IMR-90 (cell line): ENCODE results near the gene ZC3H4. TPM values are rescaled to one million over a fixed set of nuclear protein-coding genes. Genes with fewer than 3 reads are reported as not detected.

Experiments used
- ATAC-seq: fragments of 200-7000 bp; cut with Tn5 transposase; 2 replicates; pipeline ENCODE4 v1.9.1; 2020; ENCODE audit warnings: low read depth, mild to moderate bottlenecking, moderate library complexity
- BruUV-seq: library from RNA; stranded (reverse); fragments of 400-500 nt; replicated peaks from 2 replicates; lab custom pipeline; 2021; lab: Mats Ljungman, UMichigan
- CTCF ChIA-PET: fragments of 300-600 bp; formaldehyde crosslinking; extraction: SDS; loops from one replicate; lab custom pipeline; 2021; ENCODE audit warnings: antibody characterized with exemption; lab: Yijun Ruan, JAX
- POLR2A ChIA-PET: fragments of 300-600 bp; sonication (Branson Sonifier 250); formaldehyde crosslinking; loops from one replicate; lab custom pipeline; 2022; ENCODE audit warnings: antibody characterized with exemption; ENCODE audit not compliant: unreplicated experiment; lab: Charles Lee
- DNase-seq: peaks from one replicate; pipeline ENCODE4 v3.0.0; 2013
- H2AFZ ChIP-seq: replicated peaks from 2 replicates; pipeline ENCODE3; 2013; ENCODE audit warnings: low read length, mild to moderate bottlenecking; ENCODE audit not compliant: poor library complexity
- H2AK5ac ChIP-seq: 2 replicates; pipeline ENCODE4 v1.6.1; 2013; ENCODE audit warnings: low read depth, low read length, inconsistent platforms
- H2AK9ac ChIP-seq: replicated peaks from 2 replicates; pipeline ENCODE3; 2013; ENCODE audit warnings: mild to moderate bottlenecking, low read depth, low read length, moderate library complexity; ENCODE audit not compliant: poor library complexity
- H2BK120ac ChIP-seq: 2 replicates; pipeline ENCODE4 v1.6.1; 2013; ENCODE audit warnings: low read depth, low read length, inconsistent platforms
- H2BK15ac ChIP-seq: 3 replicates; pipeline ENCODE4 v1.6.1; 2013; ENCODE audit warnings: low read depth, low read length, inconsistent platforms
- H2BK20ac ChIP-seq: 2 replicates; pipeline ENCODE4 v1.6.1; 2013; ENCODE audit warnings: low read depth, mild to moderate bottlenecking, inconsistent platforms, low read length, moderate library complexity
- H2BK5ac ChIP-seq: 2 replicates; pipeline ENCODE4 v1.6.1; 2013; ENCODE audit warnings: mild to moderate bottlenecking, low read depth, low read length, inconsistent platforms; ENCODE audit not compliant: poor library complexity, severe bottlenecking
- H3K14ac ChIP-seq: replicated peaks from 2 replicates; pipeline ENCODE4 v1.6.1; 2013; ENCODE audit warnings: low read depth, low read length, inconsistent platforms
- H3K18ac ChIP-seq: 2 replicates; pipeline ENCODE4 v1.6.1; 2013; ENCODE audit warnings: low read depth, low read length, control low read depth
- H3K23ac ChIP-seq: 2 replicates; pipeline ENCODE4 v1.6.1; 2013; ENCODE audit warnings: low read depth, low read length, inconsistent platforms
- H3K27ac ChIP-seq: 2 replicates; pipeline ENCODE4 v1.5.1; 2013; ENCODE audit warnings: mild to moderate bottlenecking, control low read depth, low read length; ENCODE audit not compliant: insufficient read depth
- H3K27me3 ChIP-seq: 2 replicates; pipeline ENCODE4 v1.6.1; 2013; ENCODE audit warnings: low read length; ENCODE audit not compliant: control insufficient read depth, insufficient read depth
- H3K36me3 ChIP-seq: 2 replicates; pipeline ENCODE4 v1.6.1; 2013; ENCODE audit warnings: low read length, mixed read lengths; ENCODE audit not compliant: control insufficient read depth, insufficient read depth
- H3K4ac ChIP-seq: 2 replicates; pipeline ENCODE4 v1.6.1; 2013; ENCODE audit warnings: low read depth, low read length, inconsistent platforms
- H3K4me1 ChIP-seq: 2 replicates; pipeline ENCODE4 v1.6.1; 2013; ENCODE audit warnings: low read length, mixed read lengths; ENCODE audit not compliant: control insufficient read depth, insufficient read depth
- H3K4me2 ChIP-seq: 2 replicates; pipeline ENCODE4 v1.6.1; 2013; ENCODE audit warnings: low read depth, mild to moderate bottlenecking, control low read depth, low read length, moderate library complexity
- H3K4me3 ChIP-seq: 2 replicates; pipeline ENCODE4 v1.5.1; 2013; ENCODE audit warnings: low read depth, mild to moderate bottlenecking, control low read depth, low read length, moderate library complexity; ENCODE audit not compliant: insufficient read depth
- H3K56ac ChIP-seq: 2 replicates; pipeline ENCODE4 v1.6.1; 2013; ENCODE audit warnings: low read length, inconsistent platforms; ENCODE audit not compliant: insufficient read depth; ENCODE audit errors: extremely low read depth
- H3K79me1 ChIP-seq, 2 experiments: 2 replicates each; pipeline ENCODE4 v1.6.1; 2013; ENCODE audit warnings: low read length in 2 of 2, inconsistent platforms in 1 of 2, low read depth in 1 of 2
- H3K9ac ChIP-seq: 2 replicates; pipeline ENCODE4 v1.6.1; 2013; ENCODE audit warnings: low read depth, low read length, control low read depth
- H3K9me1 ChIP-seq: 2 replicates; pipeline ENCODE4 v1.6.1; 2013; ENCODE audit warnings: low read length, inconsistent platforms; ENCODE audit not compliant: insufficient read depth
- H3K9me3 ChIP-seq: 2 replicates; pipeline ENCODE4 v1.6.1; 2013; ENCODE audit warnings: low read length; ENCODE audit not compliant: control insufficient read depth, insufficient read depth
- H4K20me1 ChIP-seq: 2 replicates; pipeline ENCODE4 v1.6.1; 2013; ENCODE audit warnings: low read length, inconsistent platforms; ENCODE audit not compliant: insufficient read depth
- H4K5ac ChIP-seq: 2 replicates; pipeline ENCODE4 v1.6.1; 2013; ENCODE audit warnings: mild to moderate bottlenecking, low read depth, low read length, control low read depth
- H4K8ac ChIP-seq, 2 experiments: 2 replicates each; pipeline ENCODE4 v1.6.1; 2013; ENCODE audit warnings: low read depth in 2 of 2, low read length in 2 of 2, control low read depth in 1 of 2, inconsistent platforms in 1 of 2
- H4K91ac ChIP-seq: 2 replicates; pipeline ENCODE4 v1.6.1; 2013; ENCODE audit warnings: low read depth, low read length, inconsistent platforms; ENCODE audit not compliant: insufficient read depth
- CEBPB ChIP-seq: IDR thresholded peaks from 2 replicates; pipeline ENCODE4 v1.6.1; 2012; ENCODE audit warnings: low read depth, low read length, improper control_type of control experiment
- CHD1 ChIP-seq: IDR thresholded peaks from 2 replicates; pipeline ENCODE4 v1.6.1; 2012; ENCODE audit warnings: low read depth, low read length, improper control_type of control experiment
- CTCF ChIP-seq: conservative IDR thresholded peaks from 2 replicates; pipeline ENCODE4 v1.5.1; 2012; ENCODE audit warnings: mild to moderate bottlenecking, low read depth, low read length, improper control_type of control experiment
- ELK1 ChIP-seq: fragments of 150-350 bp; IDR thresholded peaks from 2 replicates; pipeline ENCODE4 v1.6.1; 2016; ENCODE audit warnings: low read depth, mild to moderate bottlenecking, low read length, moderate library complexity, borderline replicate concordance
- FOS ChIP-seq: fragments of 150-350 bp; IDR thresholded peaks from 2 replicates; pipeline ENCODE4 v1.6.1; 2016; ENCODE audit warnings: low read depth, low read length
- MAFK ChIP-seq: IDR thresholded peaks from 2 replicates; pipeline ENCODE4 v1.6.1; 2012; ENCODE audit warnings: low read depth, low read length, improper control_type of control experiment
- MAZ ChIP-seq: IDR thresholded peaks from 2 replicates; pipeline ENCODE4 v1.6.1; 2012; ENCODE audit warnings: low read depth, mild to moderate bottlenecking, low read length, improper control_type of control experiment, moderate library complexity, borderline replicate concordance
- MXI1 ChIP-seq: IDR thresholded peaks from 2 replicates; pipeline ENCODE4 v1.6.1; 2012; ENCODE audit warnings: low read depth, mild to moderate bottlenecking, low read length, moderate library complexity, borderline replicate concordance
- NFE2L2 ChIP-seq: fragments of 150-350 bp; IDR thresholded peaks from 2 replicates; pipeline ENCODE4 v1.6.1; 2016; ENCODE audit warnings: low read depth, mild to moderate bottlenecking, low read length
- RAD21 ChIP-seq: IDR thresholded peaks from 2 replicates; pipeline ENCODE4 v1.6.1; 2012; ENCODE audit warnings: low read length, improper control_type of control experiment
- RFX5 ChIP-seq: IDR thresholded peaks from 2 replicates; pipeline ENCODE4 v1.8.0; 2012; ENCODE audit warnings: low read depth, mild to moderate bottlenecking, low read length, moderate library complexity
- SMC3 ChIP-seq: fragments of 150-350 bp; IDR thresholded peaks from 2 replicates; pipeline ENCODE4 v1.6.1; 2016; ENCODE audit warnings: low read depth, mild to moderate bottlenecking, antibody characterized with exemption, low read length, moderate library complexity
- USF2 ChIP-seq: fragments of 150-350 bp; IDR thresholded peaks from 2 replicates; pipeline ENCODE4 v1.6.1; 2017; ENCODE audit warnings: mild to moderate bottlenecking, antibody characterized with exemption, low read length, low read depth
- WGBS, 2 experiments: methylation state at CpG; one replicate each; pipeline versions ENCODE4 v1.1.5 to v1.1.7; 2013; ENCODE audit warnings: missing lambda C conversion rate in 2 of 2; ENCODE audit not compliant: insufficient read length in 1 of 2; ENCODE audit errors: extremely low coverage in 2 of 2; 5-methylcytosine and 5-hydroxymethylcytosine counted together
- dilution Hi-C: fragments of 300-500 bp; cut with HindIII; formaldehyde crosslinking; loops from one replicate; pipeline ENCODE4 v1.14.3; 2018; ENCODE audit warnings: low sequenced_read_pairs; ENCODE audit not compliant: unreplicated experiment
- in situ Hi-C: fragments of 300-500 bp; cut with MboI; formaldehyde crosslinking; loops from 3 replicates; pipeline ENCODE4 v1.14.3; 2019; ENCODE audit warnings: low sequenced_read_pairs, inconsistent platforms, mixed read lengths
- intact Hi-C: fragments of 100-400 bp; cut with micrococcal nuclease; formaldehyde crosslinking; loops from 2 replicates; pipeline ENCODE4 v1.10.0; 2022
- polyA plus RNA-seq, 3 experiments: library from polyadenylated mRNA; depleted of rRNA; stranded (reverse); fragments of >200 nt; gene quantifications; 2 replicates each; pipeline ENCODE4 v1.2.3, GENCODE V29; 2012; ENCODE audit warnings: low replicate concordance in 1 of 3
- total RNA-seq: library from RNA; depleted of rRNA; stranded (reverse); fragments of >200 nt; gene quantifications from 2 replicates; pipeline ENCODE4 v1.2.3, GENCODE V29; 2012

The ZC3H4 gene
- total and polyA plus RNA-seq, 2 of the 4 experiments (the other 2 are of a cell fraction) = 3.9 to 8.9 TPM

GRCh38 chr19:47071731-47072130, 41.8 kb downstream of the ZC3H4 start:
- Histone ChIP-seq H3K14ac (no peak overlapping the region), H4K20me1 (peaks cover 29% of the 10 kb centered on the region), H3K4me3 (no peak overlapping the region), H3K4me2 (no peak overlapping the region), H3K9me1 (peaks cover 8% of the 10 kb centered on the region; the same call in 1 of the 2 replicates), H4K91ac (no peak overlapping the region), H3K36me3 (peaks cover 73% of the 10 kb centered on the region), H2AK9ac (no peak overlapping the region), H3K18ac (no peak overlapping the region), H3K9ac (no peak overlapping the region), H4K5ac (no peak overlapping the region), H2BK120ac (no peak overlapping the region), H2BK5ac (no peak overlapping the region), H3K4me1 (0 out of 2 replicates have a peak, but pooled peaks cover 3% of the 10 kb centered on the region), H3K27ac (no peak overlapping the region), H2BK20ac (no peak overlapping the region), H3K56ac (no peak overlapping the region), H4K8ac (no peak overlapping the region), H3K23ac (no peak overlapping the region), H3K79me1 (peaks cover 14 to 69% of the 10 kb centered on the region in 2 experiments; a peak in 3 of 4 replicates), H2AFZ (no peak overlapping the region), H2AK5ac (no peak overlapping the region), H3K9me3 (no peaks in the 10 kb centered on the region), H3K4ac (no peak overlapping the region), H2BK15ac (no peak overlapping the region), H3K27me3 (no peaks in the 10 kb centered on the region)
- dilution Hi-C loops = no loop called here
- CTCF ChIA-PET = no interaction called here
- ATAC-seq (no peak), DNase-seq (no peak)
- WGBS, 2 experiments = 91% methylated on average over 7 of the region's 12 CpGs; no CpG with 5 or more reads in 1 of the 2 experiments
- in situ Hi-C loops = no loop called here
- intact Hi-C loops = no loop called here
- POLR2A ChIA-PET = no interaction called here
- TF ChIP-seq FOS (no peak), MAFK (no peak), NFE2L2 (no peak), MAZ (no peak), RAD21 (no peak), RFX5 (no peak), CEBPB (no peak), CHD1 (no peak), USF2 (no peak), MXI1 (no peak), SMC3 (no peak), ELK1 (no peak), CTCF (no peak)
- no TSS peak for BruUV-seq
